GM12891 (cell line): ENCODE results near the gene TRPV4.

Source experiments
- PAX5 ChIP-seq: IDR thresholded peaks from 2 replicates; pipeline ENCODE4 v1.6.1; 2011; ENCODE audit warnings: low read length, moderate library complexity, mild to moderate bottlenecking; ENCODE audit not compliant: insufficient read depth, severe bottlenecking
- POLR2A ChIP-seq: IDR thresholded peaks from 2 replicates; pipeline ENCODE4 v1.6.1; 2011; ENCODE audit warnings: low read depth, low read length, control low read depth
- POLR2AphosphoS5 ChIP-seq: IDR thresholded peaks from 2 replicates; pipeline ENCODE4 v1.6.1; 2011; ENCODE audit warnings: low read depth, low read length, control low read depth
- SPI1 ChIP-seq: IDR thresholded peaks from 2 replicates; pipeline ENCODE4 v1.6.1; 2011; ENCODE audit warnings: low read depth, low read length, control low read depth
- TAF1 ChIP-seq: IDR thresholded peaks from 2 replicates; pipeline ENCODE4 v1.6.1; 2011; ENCODE audit warnings: low read depth, low read length, control low read depth

- no peak for TF ChIP-seq TAF1
- no peak for TF ChIP-seq POLR2A
- TF ChIP-seq SPI1, result no peak
- no peak for TF ChIP-seq POLR2AphosphoS5
- no peak for TF ChIP-seq PAX5
These were observed 39.8 kb downstream of the TRPV4 start for GRCh38 chr12:109793411-109793810.
